HG03558 (cell line): Measurements from ENCODE around the gene NCKAP5.
"Not testable (repeated sequence)": the region's sequence is repeated elsewhere in the genome, so short reads cannot be mapped to it uniquely, and the experiment has no call there.

Experiments
- ATAC-seq: cut with Tn5 transposase; IDR thresholded peaks from one replicate; pipeline ENCODE4 v1.9.1; 2021; ENCODE audit warnings: moderate number of reproducible peaks; ENCODE audit not compliant: unreplicated experiment; ENCODE audit errors: extremely low read depth

Gene NCKAP5

GRCh38 chr2:132726155-132726554, 842.1 kb downstream of the NCKAP5 start:
- ATAC-seq = no peak

- no peak for ATAC-seq
Measured at GRCh38 chr2:132725748-132726147, 842.5 kb downstream of the NCKAP5 start.

GRCh38 chr2:132725148-132725547, 843.1 kb downstream of the NCKAP5 start:
- no peak for ATAC-seq

- ATAC-seq = no peak
Measured at GRCh38 chr2:132721938-132722337, 846.3 kb downstream of the NCKAP5 start.

GRCh38 chr2:132720393-132720792, 847.9 kb downstream of the NCKAP5 start:
- no peak for ATAC-seq

GRCh38 chr2:132719480-132719879, 848.8 kb downstream of the NCKAP5 start:
- ATAC-seq = no peak

- ATAC-seq = no peak
Measured at GRCh38 chr2:132716954-132717353, 851.3 kb downstream of the NCKAP5 start.

- no peak for ATAC-seq
Measured at GRCh38 chr2:132715386-132716351, 852.6 kb downstream of the NCKAP5 start.

- no peak for ATAC-seq
Measured at GRCh38 chr2:132703396-132703795, 864.9 kb downstream of the NCKAP5 start.

GRCh38 chr2:132701810-132702209, 866.5 kb downstream of the NCKAP5 start:
- no peak for ATAC-seq

- ATAC-seq = not testable (repeated sequence)
Measured at GRCh38 chr2:132699802-132700201, 868.5 kb downstream of the NCKAP5 start.

GRCh38 chr2:132698347-132698746, 869.9 kb downstream of the NCKAP5 start:
- not testable (repeated sequence) for ATAC-seq

- no peak for ATAC-seq
Measured at GRCh38 chr2:132697556-132698205, 870.6 kb downstream of the NCKAP5 start.

- ATAC-seq = no peak
Measured at GRCh38 chr2:132692816-132693215, 875.4 kb downstream of the NCKAP5 start.

- no peak for ATAC-seq
Measured at GRCh38 chr2:132691556-132691955, 876.7 kb downstream of the NCKAP5 start.

- ATAC-seq = no peak
Measured at GRCh38 chr2:132690664-132691303, 877.5 kb downstream of the NCKAP5 start.

- ATAC-seq = no peak
Measured at GRCh38 chr2:132681766-132682165, 886.5 kb downstream of the NCKAP5 start.

- no peak for ATAC-seq
Measured at GRCh38 chr2:132680544-132680943, 887.7 kb downstream of the NCKAP5 start.

GRCh38 chr2:132678483-132678882, 889.8 kb downstream of the NCKAP5 start:
- ATAC-seq = no peak

GRCh38 chr2:132677661-132678060, 890.6 kb downstream of the NCKAP5 start:
- ATAC-seq = no peak

GRCh38 chr2:132676999-132677398, 891.3 kb downstream of the NCKAP5 start:
- no peak for ATAC-seq
